Measurements from ENCODE around the gene ANO1.

Gene ANO1

GRCh38 chr11:70064726-70065317 is 13.3 kb upstream of the ANO1 start:
- H3K9me3 ChIP-seq (ENCODE audit: insufficient read depth, low read length), result no peaks in the 10 kb centered on the region
- H2AFZ ChIP-seq (ENCODE audit: low read depth, low read length, severe bottlenecking), result no peak overlapping the region
- no peak overlapping the region for H3K27ac ChIP-seq (ENCODE audit: low read depth, low read length)
- no peak overlapping the region for H3K9ac ChIP-seq (ENCODE audit: low read length)
- no peaks in the 10 kb centered on the region for H4K20me1 ChIP-seq (ENCODE audit: low read depth, low read length)
- H3K27me3 ChIP-seq (ENCODE audit: low read length), result no peaks in the 10 kb centered on the region
- no peak overlapping the region for H3K4me2 ChIP-seq (ENCODE audit: low read depth, low read length, poor library complexity, severe bottlenecking)
- H3K36me3 ChIP-seq (ENCODE audit: low read length), result no peaks in the 10 kb centered on the region
- H3K4me3 ChIP-seq (ENCODE audit: insufficient read depth, low read length, poor library complexity, severe bottlenecking), result no peak overlapping the region
- TF ChIP-seq EZH2phosphoT487 (conservative IDR thresholded peaks at IDR 0.05; ENCODE audit: low read length) (no peak), CTCF (IDR thresholded peaks at IDR 0.05; ENCODE audit: insufficient read depth, low read length, poor library complexity, severe bottlenecking) (no peak)
- no peaks in the 10 kb centered on the region for H3K9me2 ChIP-seq (replicated peaks; ENCODE audit: insufficient read depth, low read length)
- H3F3A ChIP-seq (ENCODE audit: insufficient read depth), result no peaks in the 10 kb centered on the region
- H3K79me2 ChIP-seq (ENCODE audit: insufficient read depth, low read length), result no peaks in the 10 kb centered on the region

GRCh38 chr11:70065318-70066135 is 12.6 kb upstream of the ANO1 start:
- no peak overlapping the region for H2AFZ ChIP-seq (ENCODE audit: low read depth, low read length, severe bottlenecking)
- no peaks in the 10 kb centered on the region for H4K20me1 ChIP-seq (ENCODE audit: low read depth, low read length)
- no peak for TF ChIP-seq EZH2phosphoT487 (conservative IDR thresholded peaks at IDR 0.05; ENCODE audit: low read length)
- no peak for TF ChIP-seq CTCF (IDR thresholded peaks at IDR 0.05; ENCODE audit: insufficient read depth, low read length, poor library complexity, severe bottlenecking)
- no peaks in the 10 kb centered on the region for H3K9me3 ChIP-seq (ENCODE audit: insufficient read depth, low read length)
- H3K27ac ChIP-seq (ENCODE audit: low read depth, low read length), result no peak overlapping the region
- H3K9me2 ChIP-seq (replicated peaks; ENCODE audit: insufficient read depth, low read length), result no peaks in the 10 kb centered on the region
- no peak overlapping the region for H3K4me2 ChIP-seq (ENCODE audit: low read depth, low read length, poor library complexity, severe bottlenecking)
- H3K79me2 ChIP-seq (ENCODE audit: insufficient read depth, low read length), result no peaks in the 10 kb centered on the region
- H3K27me3 ChIP-seq (ENCODE audit: low read length), result no peaks in the 10 kb centered on the region
- no peak overlapping the region for H3K4me3 ChIP-seq (ENCODE audit: insufficient read depth, low read length, poor library complexity, severe bottlenecking)
- no peak overlapping the region for H3K9ac ChIP-seq (ENCODE audit: low read length)
- no peaks in the 10 kb centered on the region for H3F3A ChIP-seq (ENCODE audit: insufficient read depth)
- H3K36me3 ChIP-seq (ENCODE audit: low read length), result no peaks in the 10 kb centered on the region

GRCh38 chr11:70066136-70066520 is 12.0 kb upstream of the ANO1 start:
- H3K9me2 ChIP-seq (replicated peaks; ENCODE audit: insufficient read depth, low read length), result no peaks in the 10 kb centered on the region
- no peaks in the 10 kb centered on the region for H3F3A ChIP-seq (ENCODE audit: insufficient read depth)
- no peaks in the 10 kb centered on the region for H3K36me3 ChIP-seq (ENCODE audit: low read length)
- H3K9ac ChIP-seq (ENCODE audit: low read length), result no peak overlapping the region
- no peaks in the 10 kb centered on the region for H3K9me3 ChIP-seq (ENCODE audit: insufficient read depth, low read length)
- no peak for TF ChIP-seq EZH2phosphoT487 (conservative IDR thresholded peaks at IDR 0.05; ENCODE audit: low read length)
- TF ChIP-seq CTCF (IDR thresholded peaks at IDR 0.05; ENCODE audit: insufficient read depth, low read length, poor library complexity, severe bottlenecking), result no peak
- no peak overlapping the region for H3K4me2 ChIP-seq (ENCODE audit: low read depth, low read length, poor library complexity, severe bottlenecking)
- H3K79me2 ChIP-seq (ENCODE audit: insufficient read depth, low read length), result no peaks in the 10 kb centered on the region
- no peak overlapping the region for H3K4me3 ChIP-seq (ENCODE audit: insufficient read depth, low read length, poor library complexity, severe bottlenecking)
- no peak overlapping the region for H3K27ac ChIP-seq (ENCODE audit: low read depth, low read length)
- no peak overlapping the region for H2AFZ ChIP-seq (ENCODE audit: low read depth, low read length, severe bottlenecking)
- H4K20me1 ChIP-seq (ENCODE audit: low read depth, low read length), result no peaks in the 10 kb centered on the region
- H3K27me3 ChIP-seq (ENCODE audit: low read length), result no peaks in the 10 kb centered on the region

All from SU-DHL-6 (cell line).